IMR-90 (cell line): Measurements from ENCODE around the gene SESN1. TPM values are rescaled to one million over a fixed set of nuclear protein-coding genes. Genes with fewer than 3 reads are reported as not detected.

Source experiments
- ATAC-seq: fragments of 200-7000 bp; cut with Tn5 transposase; 2 replicates; pipeline ENCODE4 v1.9.1; 2020; ENCODE audit warnings: low read depth, mild to moderate bottlenecking, moderate library complexity
- BruUV-seq: library from RNA; stranded (reverse); fragments of 400-500 nt; replicated peaks from 2 replicates; lab custom pipeline; 2021; lab: Mats Ljungman, UMichigan
- CTCF ChIA-PET: fragments of 300-600 bp; formaldehyde crosslinking; extraction: SDS; loops from one replicate; lab custom pipeline; 2021; ENCODE audit warnings: antibody characterized with exemption; lab: Yijun Ruan, JAX
- POLR2A ChIA-PET: fragments of 300-600 bp; sonication (Branson Sonifier 250); formaldehyde crosslinking; loops from one replicate; lab custom pipeline; 2022; ENCODE audit warnings: antibody characterized with exemption; ENCODE audit not compliant: unreplicated experiment; lab: Charles Lee
- DNase-seq: peaks from one replicate; pipeline ENCODE4 v3.0.0; 2013
- H2AFZ ChIP-seq: replicated peaks from 2 replicates; pipeline ENCODE3; 2013; ENCODE audit warnings: low read length, mild to moderate bottlenecking; ENCODE audit not compliant: poor library complexity
- H2AK5ac ChIP-seq: 2 replicates; pipeline ENCODE4 v1.6.1; 2013; ENCODE audit warnings: low read depth, low read length, inconsistent platforms
- H2AK9ac ChIP-seq: replicated peaks from 2 replicates; pipeline ENCODE3; 2013; ENCODE audit warnings: mild to moderate bottlenecking, low read depth, low read length, moderate library complexity; ENCODE audit not compliant: poor library complexity
- H2BK120ac ChIP-seq: 2 replicates; pipeline ENCODE4 v1.6.1; 2013; ENCODE audit warnings: low read depth, low read length, inconsistent platforms
- H2BK15ac ChIP-seq: 3 replicates; pipeline ENCODE4 v1.6.1; 2013; ENCODE audit warnings: low read depth, low read length, inconsistent platforms
- H2BK20ac ChIP-seq: 2 replicates; pipeline ENCODE4 v1.6.1; 2013; ENCODE audit warnings: low read depth, mild to moderate bottlenecking, inconsistent platforms, low read length, moderate library complexity
- H2BK5ac ChIP-seq: 2 replicates; pipeline ENCODE4 v1.6.1; 2013; ENCODE audit warnings: mild to moderate bottlenecking, low read depth, low read length, inconsistent platforms; ENCODE audit not compliant: poor library complexity, severe bottlenecking
- H3K14ac ChIP-seq: replicated peaks from 2 replicates; pipeline ENCODE4 v1.6.1; 2013; ENCODE audit warnings: low read depth, low read length, inconsistent platforms
- H3K18ac ChIP-seq: 2 replicates; pipeline ENCODE4 v1.6.1; 2013; ENCODE audit warnings: low read depth, low read length, control low read depth
- H3K23ac ChIP-seq: 2 replicates; pipeline ENCODE4 v1.6.1; 2013; ENCODE audit warnings: low read depth, low read length, inconsistent platforms
- H3K27ac ChIP-seq: 2 replicates; pipeline ENCODE4 v1.5.1; 2013; ENCODE audit warnings: mild to moderate bottlenecking, control low read depth, low read length; ENCODE audit not compliant: insufficient read depth
- H3K27me3 ChIP-seq: 2 replicates; pipeline ENCODE4 v1.6.1; 2013; ENCODE audit warnings: low read length; ENCODE audit not compliant: control insufficient read depth, insufficient read depth
- H3K36me3 ChIP-seq: 2 replicates; pipeline ENCODE4 v1.6.1; 2013; ENCODE audit warnings: low read length, mixed read lengths; ENCODE audit not compliant: control insufficient read depth, insufficient read depth
- H3K4ac ChIP-seq: 2 replicates; pipeline ENCODE4 v1.6.1; 2013; ENCODE audit warnings: low read depth, low read length, inconsistent platforms
- H3K4me1 ChIP-seq: 2 replicates; pipeline ENCODE4 v1.6.1; 2013; ENCODE audit warnings: low read length, mixed read lengths; ENCODE audit not compliant: control insufficient read depth, insufficient read depth
- H3K4me2 ChIP-seq: 2 replicates; pipeline ENCODE4 v1.6.1; 2013; ENCODE audit warnings: low read depth, mild to moderate bottlenecking, control low read depth, low read length, moderate library complexity
- H3K4me3 ChIP-seq: 2 replicates; pipeline ENCODE4 v1.5.1; 2013; ENCODE audit warnings: low read depth, mild to moderate bottlenecking, control low read depth, low read length, moderate library complexity; ENCODE audit not compliant: insufficient read depth
- H3K56ac ChIP-seq: 2 replicates; pipeline ENCODE4 v1.6.1; 2013; ENCODE audit warnings: low read length, inconsistent platforms; ENCODE audit not compliant: insufficient read depth; ENCODE audit errors: extremely low read depth
- H3K79me1 ChIP-seq, 2 experiments: 2 replicates each; pipeline ENCODE4 v1.6.1; 2013; ENCODE audit warnings: low read length in 2 of 2, inconsistent platforms in 1 of 2, low read depth in 1 of 2
- H3K9ac ChIP-seq: 2 replicates; pipeline ENCODE4 v1.6.1; 2013; ENCODE audit warnings: low read depth, low read length, control low read depth
- H3K9me1 ChIP-seq: 2 replicates; pipeline ENCODE4 v1.6.1; 2013; ENCODE audit warnings: low read length, inconsistent platforms; ENCODE audit not compliant: insufficient read depth
- H3K9me3 ChIP-seq: 2 replicates; pipeline ENCODE4 v1.6.1; 2013; ENCODE audit warnings: low read length; ENCODE audit not compliant: control insufficient read depth, insufficient read depth
- H4K20me1 ChIP-seq: 2 replicates; pipeline ENCODE4 v1.6.1; 2013; ENCODE audit warnings: low read length, inconsistent platforms; ENCODE audit not compliant: insufficient read depth
- H4K5ac ChIP-seq: 2 replicates; pipeline ENCODE4 v1.6.1; 2013; ENCODE audit warnings: mild to moderate bottlenecking, low read depth, low read length, control low read depth
- H4K8ac ChIP-seq, 2 experiments: 2 replicates each; pipeline ENCODE4 v1.6.1; 2013; ENCODE audit warnings: low read depth in 2 of 2, low read length in 2 of 2, control low read depth in 1 of 2, inconsistent platforms in 1 of 2
- H4K91ac ChIP-seq: 2 replicates; pipeline ENCODE4 v1.6.1; 2013; ENCODE audit warnings: low read depth, low read length, inconsistent platforms; ENCODE audit not compliant: insufficient read depth
- BHLHE40 ChIP-seq: fragments of 150-350 bp; IDR thresholded peaks from 2 replicates; pipeline ENCODE4 v1.6.1; 2016; ENCODE audit warnings: mild to moderate bottlenecking, low read depth, low read length
- CEBPB ChIP-seq: IDR thresholded peaks from 2 replicates; pipeline ENCODE4 v1.6.1; 2012; ENCODE audit warnings: low read depth, low read length, improper control_type of control experiment
- CHD1 ChIP-seq: IDR thresholded peaks from 2 replicates; pipeline ENCODE4 v1.6.1; 2012; ENCODE audit warnings: low read depth, low read length, improper control_type of control experiment
- CTCF ChIP-seq: conservative IDR thresholded peaks from 2 replicates; pipeline ENCODE4 v1.5.1; 2012; ENCODE audit warnings: mild to moderate bottlenecking, low read depth, low read length, improper control_type of control experiment
- FOS ChIP-seq: fragments of 150-350 bp; IDR thresholded peaks from 2 replicates; pipeline ENCODE4 v1.6.1; 2016; ENCODE audit warnings: low read depth, low read length
- MAFK ChIP-seq: IDR thresholded peaks from 2 replicates; pipeline ENCODE4 v1.6.1; 2012; ENCODE audit warnings: low read depth, low read length, improper control_type of control experiment
- MAZ ChIP-seq: IDR thresholded peaks from 2 replicates; pipeline ENCODE4 v1.6.1; 2012; ENCODE audit warnings: low read depth, mild to moderate bottlenecking, low read length, improper control_type of control experiment, moderate library complexity, borderline replicate concordance
- MXI1 ChIP-seq: IDR thresholded peaks from 2 replicates; pipeline ENCODE4 v1.6.1; 2012; ENCODE audit warnings: low read depth, mild to moderate bottlenecking, low read length, moderate library complexity, borderline replicate concordance
- NFE2L2 ChIP-seq: fragments of 150-350 bp; IDR thresholded peaks from 2 replicates; pipeline ENCODE4 v1.6.1; 2016; ENCODE audit warnings: low read depth, mild to moderate bottlenecking, low read length
- POLR2A ChIP-seq: IDR thresholded peaks from 2 replicates; pipeline ENCODE4 v1.6.1; 2012; ENCODE audit warnings: mild to moderate bottlenecking, low read depth, low read length
- RAD21 ChIP-seq: IDR thresholded peaks from 2 replicates; pipeline ENCODE4 v1.6.1; 2012; ENCODE audit warnings: low read length, improper control_type of control experiment
- RCOR1 ChIP-seq: IDR thresholded peaks from 2 replicates; pipeline ENCODE4 v1.6.1; 2012; ENCODE audit warnings: mild to moderate bottlenecking, low read length, improper control_type of control experiment; ENCODE audit not compliant: insufficient replicate concordance
- RFX5 ChIP-seq: IDR thresholded peaks from 2 replicates; pipeline ENCODE4 v1.8.0; 2012; ENCODE audit warnings: low read depth, mild to moderate bottlenecking, low read length, moderate library complexity
- SMC3 ChIP-seq: fragments of 150-350 bp; IDR thresholded peaks from 2 replicates; pipeline ENCODE4 v1.6.1; 2016; ENCODE audit warnings: low read depth, mild to moderate bottlenecking, antibody characterized with exemption, low read length, moderate library complexity
- USF2 ChIP-seq: fragments of 150-350 bp; IDR thresholded peaks from 2 replicates; pipeline ENCODE4 v1.6.1; 2017; ENCODE audit warnings: mild to moderate bottlenecking, antibody characterized with exemption, low read length, low read depth
- WGBS, 2 experiments: methylation state at CpG; one replicate each; pipeline versions ENCODE4 v1.1.5 to v1.1.7; 2013; ENCODE audit warnings: missing lambda C conversion rate in 2 of 2; ENCODE audit not compliant: insufficient read length in 1 of 2; ENCODE audit errors: extremely low coverage in 2 of 2; 5-methylcytosine and 5-hydroxymethylcytosine counted together
- dilution Hi-C: fragments of 300-500 bp; cut with HindIII; formaldehyde crosslinking; loops from one replicate; pipeline ENCODE4 v1.14.3; 2018; ENCODE audit warnings: low sequenced_read_pairs; ENCODE audit not compliant: unreplicated experiment
- in situ Hi-C: fragments of 300-500 bp; cut with MboI; formaldehyde crosslinking; loops from 3 replicates; pipeline ENCODE4 v1.14.3; 2019; ENCODE audit warnings: low sequenced_read_pairs, inconsistent platforms, mixed read lengths
- intact Hi-C: fragments of 100-400 bp; cut with micrococcal nuclease; formaldehyde crosslinking; loops from 2 replicates; pipeline ENCODE4 v1.10.0; 2022
- polyA plus RNA-seq, 3 experiments: library from polyadenylated mRNA; depleted of rRNA; stranded (reverse); fragments of >200 nt; gene quantifications; 2 replicates each; pipeline ENCODE4 v1.2.3, GENCODE V29; 2012; ENCODE audit warnings: low replicate concordance in 1 of 3
- total RNA-seq: library from RNA; depleted of rRNA; stranded (reverse); fragments of >200 nt; gene quantifications from 2 replicates; pipeline ENCODE4 v1.2.3, GENCODE V29; 2012
- TF ChIP-seq, protein P1 (sequence below): fragments of 150-350 bp; IDR thresholded peaks from 2 replicates; pipeline ENCODE4 v1.6.1; 2016; ENCODE audit warnings: low read depth, mild to moderate bottlenecking, low read length, moderate library complexity, borderline replicate concordance

The SESN1 gene
- total and polyA plus RNA-seq, 2 of the 4 experiments (the other 2 are of a cell fraction): 9.7 to 16.7 TPM

DNA sequence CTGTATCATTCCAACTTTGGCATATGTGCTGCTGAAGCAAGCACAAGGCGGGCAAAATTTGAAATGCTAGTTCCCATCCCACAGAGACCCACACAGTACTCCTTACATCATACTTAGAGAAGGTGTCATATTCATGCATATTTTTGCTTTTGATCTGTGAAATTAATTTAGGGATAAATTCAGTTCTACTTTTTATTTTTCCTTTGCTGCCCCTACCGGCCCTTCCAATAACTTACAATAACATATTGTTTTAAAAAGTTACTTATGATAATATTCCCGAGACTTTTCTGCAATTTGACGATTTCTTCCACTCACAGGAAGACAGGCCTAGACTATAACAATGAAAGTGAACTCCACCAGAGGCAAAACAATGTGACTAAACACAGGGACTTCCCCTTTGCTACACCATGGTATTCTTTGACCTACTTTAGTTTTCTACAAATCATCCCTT lies 35.0 kb downstream of the SESN1 start:
- Histone ChIP-seq H3K27me3 (no peaks in the 10 kb centered on the region), H3K9ac (no peak overlapping the region), H2AK5ac (no peak overlapping the region), H3K18ac (no peak overlapping the region), H3K27ac (no peak overlapping the region), H3K4me1 (peaks cover 2% of the 10 kb centered on the region; the same call in 1 of the 2 replicates), H2BK5ac (no peak overlapping the region), H4K91ac (no peak overlapping the region), H4K5ac (no peak overlapping the region), H3K9me3 (no peaks in the 10 kb centered on the region), H4K8ac (no peak overlapping the region), H3K4me2 (peak overlapping the region; percentile 3; the same call in 1 of the 2 replicates), H3K14ac (no peak overlapping the region), H4K20me1 (no peaks in the 10 kb centered on the region), H3K4me3 (no peak overlapping the region), H3K36me3 (no peaks in the 10 kb centered on the region), H3K56ac (no peak overlapping the region), H2AK9ac (no peak overlapping the region), H2BK20ac (no peak overlapping the region), H2BK120ac (no peak overlapping the region), H3K23ac (no peak overlapping the region; the same call in 1 of the 2 replicates), H3K79me1 (peaks cover 5 to 14% of the 10 kb centered on the region in 2 experiments; a peak in 2 of 4 replicates), H2AFZ (no peak overlapping the region), H3K4ac (no peak overlapping the region), H2BK15ac (no peak overlapping the region), H3K9me1 (no peaks in the 10 kb centered on the region)
- DNase-seq (peak; percentile 24), ATAC-seq (no peak)
- in situ Hi-C loops (loop anchor here (10.0 kb wide), 1 partner anchor 155 kb away; no protein-coding TSS in a partner anchor), dilution Hi-C loops (loop anchor here (25.0 kb wide), 1 partner anchor 522 kb away; no protein-coding TSS in a partner anchor), intact Hi-C loops (no loop called here)
- TF ChIP-seq USF2: no peak
- no peak for TF ChIP-seq CTCF
- no peak for TF ChIP-seq CEBPB
- no peak for TF ChIP-seq NFE2L2
- TF ChIP-seq SMC3: no peak
- no peak for TF ChIP-seq RCOR1
- TF ChIP-seq MXI1: no peak
- no peak for TF ChIP-seq CHD1
- TF ChIP-seq, protein P1, sequence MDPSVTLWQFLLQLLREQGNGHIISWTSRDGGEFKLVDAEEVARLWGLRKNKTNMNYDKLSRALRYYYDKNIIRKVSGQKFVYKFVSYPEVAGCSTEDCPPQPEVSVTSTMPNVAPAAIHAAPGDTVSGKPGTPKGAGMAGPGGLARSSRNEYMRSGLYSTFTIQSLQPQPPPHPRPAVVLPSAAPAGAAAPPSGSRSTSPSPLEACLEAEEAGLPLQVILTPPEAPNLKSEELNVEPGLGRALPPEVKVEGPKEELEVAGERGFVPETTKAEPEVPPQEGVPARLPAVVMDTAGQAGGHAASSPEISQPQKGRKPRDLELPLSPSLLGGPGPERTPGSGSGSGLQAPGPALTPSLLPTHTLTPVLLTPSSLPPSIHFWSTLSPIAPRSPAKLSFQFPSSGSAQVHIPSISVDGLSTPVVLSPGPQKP: no peak
- no peak for TF ChIP-seq POLR2A
- TF ChIP-seq RAD21: no peak
- no peak for TF ChIP-seq MAFK
- TF ChIP-seq RFX5: no peak
- TF ChIP-seq FOS: no peak
- no peak for TF ChIP-seq MAZ
- no peak for TF ChIP-seq BHLHE40
- no TSS peak for BruUV-seq
- POLR2A ChIA-PET: no interaction called here
- CTCF ChIA-PET: interaction anchor here (0.7 kb wide), 1 partner anchor 14 kb away, joined by 3 read pairs; no protein-coding TSS in a partner anchor
- WGBS, 2 experiments: 86% methylated on average over 2 of the region's 4 CpGs; no CpG with 5 or more reads in 1 of the 2 experiments
